Heart left ventricle (tissue), 16 donors: ENCODE data around the gene PF4V1. TPM values are rescaled to one million over a fixed set of nuclear protein-coding genes. Genes with fewer than 3 reads are reported as not detected.
"Not testable (repeated sequence)": the region's sequence is repeated elsewhere in the genome, so short reads cannot be mapped to it uniquely, and the experiment has no call there.

Experiments
- ATAC-seq, 4 donors: fragments of 200-7000 bp; cut with Tn5 transposase; one replicate each; pipeline ENCODE4 v1.9.1; 2020 to 2022; ENCODE audit warnings: moderate library complexity in 4 of 4, mild to moderate bottlenecking in 3 of 4, moderate number of reproducible peaks in 1 of 4
- DNase-seq, 5 donors: peaks; one replicate each; pipeline ENCODE4 v3.0.0-alpha.2; 2020
- H3K27ac ChIP-seq, 12 donors: fragments of 200-600 bp; sonication (generic) in 4 of 12; one replicate each; pipeline versions ENCODE4 v1.5.0 to v1.8.0; 2016 to 2022; ENCODE audit warnings: mild to moderate bottlenecking in 2 of 12
- H3K27me3 ChIP-seq, 9 donors: fragments of 200-600 bp; sonication (generic) in 2 of 9; one replicate each; pipeline versions ENCODE4 v1.5.1 to v1.8.0; 2016 to 2022; ENCODE audit warnings: mild to moderate bottlenecking in 3 of 9
- H3K36me3 ChIP-seq, 9 donors: fragments of 200-600 bp; sonication (generic) in 2 of 9; one replicate each; pipeline versions ENCODE4 v1.5.0 to v1.8.0; 2018 to 2022; ENCODE audit warnings: mild to moderate bottlenecking in 2 of 9
- H3K4me1 ChIP-seq, 12 donors: fragments of 200-600 bp; sonication (generic) in 4 of 12; one replicate each; pipeline versions ENCODE4 v1.5.0 to v1.8.0; 2016 to 2022; ENCODE audit warnings: mild to moderate bottlenecking in 3 of 12
- H3K4me3 ChIP-seq, 12 donors: fragments of 200-600 bp; sonication (generic) in 4 of 12; one replicate each; pipeline versions ENCODE4 v1.5.0 to v1.8.0; 2017 to 2022; ENCODE audit warnings: mild to moderate bottlenecking in 9 of 12, moderate library complexity in 4 of 12
- H3K9me3 ChIP-seq, 12 donors: fragments of 200-600 bp; sonication (generic) in 4 of 12; one replicate each; pipeline versions ENCODE4 v1.5.0 to v1.8.0; 2016 to 2022; ENCODE audit warnings: mild to moderate bottlenecking in 1 of 12
- CTCF ChIP-seq, 12 donors: fragments of 200-600 bp; sonication (generic) in 4 of 12; IDR thresholded peaks; one replicate each; pipeline versions ENCODE4 v1.5.0 to v1.8.0; 2018 to 2022; ENCODE audit warnings: antibody characterized with exemption in 12 of 12, mild to moderate bottlenecking in 5 of 12
- POLR2A ChIP-seq, 2 donors: fragments of 450-650 bp; IDR thresholded peaks; one replicate each; pipeline ENCODE4 v1.6.1; 2017; ENCODE audit warnings: antibody characterized with exemption in 2 of 2, mild to moderate bottlenecking in 2 of 2, moderate library complexity in 2 of 2
- WGBS, 4 donors: extraction: QIAGEN DNeasy Blood & Tissue Kit in 2 of 4; methylation state at CpG; one replicate each; pipeline versions ENCODE4 v1.1.5 to v1.1.7; 2013 to 2018; 5-methylcytosine and 5-hydroxymethylcytosine counted together
- intact Hi-C, 10 donors: fragments of 100-400 bp; cut with DNase I; formaldehyde crosslinking; loops; one replicate each; pipeline versions ENCODE4 v1.11.1 to v1.14.2; 2022
- polyA plus RNA-seq, 2 donors: library from polyadenylated mRNA; stranded (reverse); fragments of 200-250 nt; gene quantifications; one replicate each; pipeline ENCODE4 v1.2.3, GENCODE V29; 2013
- total RNA-seq, 9 donors: library from RNA; depleted of rRNA in 2 of 9; stranded (reverse); fragments of >200 nt in 2 of 9; fragmentation: NEBNext Ultra II Directional in 3 of 9; extraction: Animal tissue kit (Norgen Biotek cat#: 25700) in 3 of 9; gene quantifications; one replicate each; pipeline versions ENCODE4 v1.1.0 to v1.2.4, GENCODE V29; 2016 to 2023
- donor health status: ischemic (EF 13 %, LVEDD 7.1; RV severe dilation, severe dysfunction).
- donor health status: healthy with polysubstance abuse.
- donor health status: DM: no; HTN: yes; CAD: no.
- donor health status: DM: no; HTN: no; CAD: no.
- donor health status: ischemic (EF 25% LVEDD 6.9; RV normal size, moderate dysfunction).
- donor health status: ischemic (EF 25% LVEDD 5.7; RV mildly dilated, moderate dysfunction).
- donor health status: healthy.
- donor health status: DM: yes; HTN: yes; CAD: no.
- donor health status: ischemic (EF 35%, LVEDD 5.7; RV mildly dilated, moderate dysfunction).
- donor health status: nonischemic (EF 11% LVEDD 7.7; RV severe dilation, severe dysfunction).
- donor health status: DM: yes; HTN: yes; CAD: no.
- donor health status: PGD.
- donor health status: ischemic (EF 29% LVEDD 5.4; RV normal size, mild dysfunction).
- donor health status: nonischemic (EF 23%, LVEDD 6.1; RV moderate dilation, normal function).

The PF4V1 gene
- total and polyA plus RNA-seq, 11 donors = 0.93 TPM; not detected in 10

DNA sequence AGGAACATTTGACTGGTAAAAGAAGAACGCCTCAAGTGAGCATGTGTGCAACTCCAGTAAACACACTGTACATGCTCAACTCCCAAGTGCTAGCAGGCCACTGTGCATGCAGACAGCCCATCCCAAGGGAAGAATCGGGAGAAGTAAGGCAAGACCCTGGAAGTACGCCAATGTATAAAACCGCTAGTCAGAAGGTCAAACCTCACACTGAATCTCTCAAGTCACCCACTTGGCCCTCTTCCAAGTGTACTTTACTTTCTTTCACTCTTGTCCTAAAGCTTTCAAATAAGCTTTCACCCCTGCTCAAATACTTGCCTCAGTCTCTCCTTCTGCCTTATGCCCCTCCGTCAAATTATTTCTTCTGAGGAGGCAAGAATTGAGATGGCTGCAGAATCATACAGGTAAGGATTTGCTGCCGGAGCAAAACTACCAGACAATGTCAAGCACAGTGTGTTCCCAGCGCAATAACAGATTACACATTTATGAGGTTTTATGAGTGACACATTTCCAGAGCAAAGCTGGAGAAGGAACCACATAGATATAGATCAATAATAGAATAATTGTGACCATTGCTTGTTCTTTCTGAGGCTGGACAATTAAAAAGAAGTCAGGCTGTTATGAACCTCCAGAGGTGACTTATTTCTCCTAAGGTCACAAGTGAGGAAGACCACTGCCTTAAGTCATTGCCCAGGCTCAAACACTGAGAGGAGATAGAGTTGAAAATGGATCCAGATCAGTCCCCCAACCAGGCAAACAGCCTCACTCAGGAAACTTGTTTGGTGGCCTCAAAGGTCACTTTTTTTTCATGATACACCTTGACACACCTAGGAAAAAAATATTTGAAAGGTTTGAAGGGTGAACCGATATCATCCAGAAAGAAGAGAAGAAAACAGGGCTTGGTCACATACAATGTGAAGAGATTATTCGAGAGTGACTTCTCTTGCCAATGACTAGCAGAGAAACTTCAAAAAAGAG is 42.4 kb downstream of the PF4V1 start:
- Histone ChIP-seq H3K27me3 (no peaks in the 10 kb centered on the region), H3K36me3 (no peaks in the 10 kb centered on the region), H3K9me3 (no peaks in the 10 kb centered on the region), H3K4me3 (no peak overlapping the region), H3K4me1 (peaks cover 0 to 6% (median 0%) of the 10 kb centered on the region in 12 donors), H3K27ac (no peak overlapping the region)
- no peak for DNase-seq
- intact Hi-C loops = no loop called here
- WGBS, 4 donors = 80 to 82% (median 81%) methylated on average over 9 of the region's 9 CpGs
- ATAC-seq = no peak
- TF ChIP-seq CTCF (IDR thresholded peaks at IDR 0.05) = no peak
- TF ChIP-seq POLR2A (IDR thresholded peaks at IDR 0.05) = no peak

DNA sequence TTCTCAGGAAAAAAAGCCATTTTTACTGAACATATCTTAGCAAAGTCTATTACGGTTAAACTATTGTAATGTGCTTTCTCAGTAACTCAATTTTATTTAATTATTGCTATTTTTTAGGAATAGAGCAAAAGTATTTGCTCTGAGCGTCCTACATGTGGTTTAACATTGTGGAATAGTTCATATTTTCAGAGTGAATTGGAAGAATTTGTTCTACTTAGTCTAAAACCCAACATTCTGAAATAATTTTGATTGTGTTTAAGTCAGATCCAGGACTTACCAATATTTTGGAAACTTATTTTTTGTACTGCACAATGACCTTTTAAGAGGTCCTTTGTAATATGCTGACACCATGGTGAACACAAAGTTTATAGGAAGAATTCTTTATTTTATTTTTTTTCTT is 43.3 kb downstream of the PF4V1 start:
- DNase-seq = no peak
- Histone ChIP-seq H3K36me3 (no peaks in the 10 kb centered on the region), H3K4me3 (no peak overlapping the region), H3K27me3 (no peaks in the 10 kb centered on the region), H3K27ac (peak overlapping the region in 2 of 12 donors; percentile 34 to 46), H3K9me3 (no peaks in the 10 kb centered on the region), H3K4me1 (peaks cover 0 to 6% (median 0%) of the 10 kb centered on the region in 12 donors)
- TF ChIP-seq CTCF (IDR thresholded peaks at IDR 0.05) = no peak
- TF ChIP-seq POLR2A (IDR thresholded peaks at IDR 0.05) = no peak
- intact Hi-C loops = no loop called here
- 68 to 96% (median 89%) methylated on average over 2 of the region's 2 CpGs for WGBS, 4 donors
- no peak for ATAC-seq

DNA sequence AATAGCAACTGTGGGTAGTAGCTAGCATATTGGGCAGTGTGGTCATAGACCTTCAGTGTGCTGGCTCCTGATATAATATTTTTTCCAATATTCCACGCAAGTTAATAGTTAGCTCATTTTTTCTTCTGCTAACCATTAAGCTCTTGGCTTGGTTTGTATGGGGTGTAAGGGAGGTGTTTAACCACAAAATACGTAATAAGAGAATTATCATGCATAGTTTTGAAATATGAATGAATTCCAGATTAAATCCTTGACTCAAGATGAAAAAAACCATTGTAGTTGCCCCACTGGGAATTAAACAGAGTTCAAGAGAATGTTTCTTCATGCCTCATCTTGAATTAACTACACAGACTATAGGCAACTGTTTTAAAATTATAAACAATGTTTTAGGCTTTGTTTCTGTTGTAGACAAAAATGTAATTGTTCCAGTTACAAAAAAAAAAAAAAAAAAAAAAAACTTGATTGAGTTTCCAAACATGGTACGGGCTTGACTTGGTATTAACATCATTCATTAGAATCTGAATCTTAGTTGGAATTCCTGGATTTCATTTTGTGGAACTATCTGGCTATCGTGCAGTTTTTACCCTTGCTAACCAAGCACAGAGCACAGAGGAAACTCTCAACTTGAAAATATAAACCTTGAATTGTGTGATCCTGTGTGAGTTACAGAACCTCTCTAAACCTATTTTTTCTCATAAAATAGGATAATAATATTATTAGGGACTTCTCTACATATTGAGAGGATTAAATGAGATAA is 44.5 kb downstream of the PF4V1 start:
- ATAC-seq (peak; percentile 26 to 92 (median 80)), DNase-seq (no peak)
- WGBS, 4 donors = 53 to 70% (median 67%) methylated on average over 4 of the region's 4 CpGs
- H3K9me3 ChIP-seq = no peaks in the 10 kb centered on the region
- TF ChIP-seq CTCF (IDR thresholded peaks at IDR 0.05) (no peak), POLR2A (IDR thresholded peaks at IDR 0.05) (no peak)
- H3K27me3 ChIP-seq = no peaks in the 10 kb centered on the region
- peak overlapping the region in 2 of 12 donors; percentile 4 to 46 for H3K27ac ChIP-seq
- no peak overlapping the region for H3K4me3 ChIP-seq
- H3K4me1 ChIP-seq = no peaks in the 10 kb centered on the region
- H3K36me3 ChIP-seq = no peaks in the 10 kb centered on the region
- intact Hi-C loops = no loop called here

DNA sequence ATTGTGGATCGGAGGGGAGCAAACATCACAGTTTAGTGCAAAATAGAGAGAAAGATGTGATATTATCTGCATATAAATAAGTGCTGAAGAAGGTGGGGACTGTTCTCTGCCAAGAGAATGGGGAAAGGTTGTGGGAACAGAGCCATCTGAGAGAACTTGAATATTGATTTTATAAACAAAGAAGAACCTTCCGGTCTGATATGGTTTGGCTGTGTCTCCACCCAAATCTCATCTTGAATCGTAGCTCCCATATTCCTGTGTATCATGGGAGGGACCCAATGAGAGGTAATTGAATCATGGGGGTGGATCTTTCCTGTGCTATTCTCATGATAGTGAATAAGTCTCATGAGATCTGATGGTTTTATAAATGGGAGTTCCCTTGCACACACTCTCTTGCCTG is 46.2 kb downstream of the PF4V1 start:
- H3K36me3 ChIP-seq, ATAC-seq, DNase-seq, H3K9me3 ChIP-seq, H3K27me3 ChIP-seq, intact Hi-C loops, H3K27ac ChIP-seq, H3K4me1 ChIP-seq, H3K4me3 ChIP-seq: not testable (repeated sequence)
- 72 to 78% (median 75%) methylated on average over 3 of the region's 3 CpGs for WGBS, 4 donors
